ENCODE measurements around the gene PKD2.

DNA sequence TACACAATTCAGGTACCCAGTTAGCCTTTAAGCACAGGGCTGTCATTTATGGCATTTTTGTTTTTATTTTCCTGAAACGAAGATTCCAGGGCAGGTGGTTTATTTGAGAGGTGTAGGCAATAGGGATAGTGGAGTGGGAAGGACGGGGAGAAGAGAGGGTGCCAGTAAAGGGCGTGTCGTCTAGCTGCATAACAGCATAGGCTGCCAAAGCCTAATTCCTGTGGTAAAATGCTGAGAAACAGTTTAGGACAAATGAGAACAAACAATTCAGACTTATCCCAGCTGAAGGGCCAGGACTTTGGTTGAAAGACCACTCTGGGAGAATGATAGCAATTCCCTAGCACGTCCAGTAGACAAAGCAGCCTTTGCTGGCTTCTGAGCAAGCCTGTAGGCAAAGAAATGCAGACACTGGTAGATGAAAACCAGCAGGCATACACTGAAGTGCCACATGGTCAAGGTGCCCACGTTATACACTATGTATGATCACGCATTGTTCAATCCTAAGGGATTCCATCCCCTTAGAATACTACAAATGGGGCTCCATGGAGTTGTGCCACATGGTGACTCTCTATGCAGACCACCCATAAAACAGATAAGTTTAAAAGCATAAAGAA lies 70.6 kb downstream of the PKD2 start:
- TF ChIP-seq, protein P1, sequence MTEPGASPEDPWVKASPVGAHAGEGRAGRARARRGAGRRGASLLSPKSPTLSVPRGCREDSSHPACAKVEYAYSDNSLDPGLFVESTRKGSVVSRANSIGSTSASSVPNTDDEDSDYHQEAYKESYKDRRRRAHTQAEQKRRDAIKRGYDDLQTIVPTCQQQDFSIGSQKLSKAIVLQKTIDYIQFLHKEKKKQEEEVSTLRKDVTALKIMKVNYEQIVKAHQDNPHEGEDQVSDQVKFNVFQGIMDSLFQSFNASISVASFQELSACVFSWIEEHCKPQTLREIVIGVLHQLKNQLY (CRISPR knock-in tag; IDR thresholded peaks at IDR 0.05), result no peak
- TF ChIP-seq SP1 (IDR thresholded peaks at IDR 0.05), result no peak
- TF ChIP-seq SP1 (CRISPR knock-in tag; IDR thresholded peaks at IDR 0.05), result no peak
- no peak for TF ChIP-seq MBD4 (IDR thresholded peaks at IDR 0.05; ENCODE audit: borderline replicate concordance, low read length)
- TF ChIP-seq PRDM10 (CRISPR knock-in tag; IDR thresholded peaks at IDR 0.05; ENCODE audit: low read depth), result no peak
- TF ChIP-seq DZIP1 (CRISPR knock-in tag; IDR thresholded peaks at IDR 0.05), result no peak
- TF ChIP-seq EP300 (IDR thresholded peaks at IDR 0.05; ENCODE audit: low read depth in 2 of 2, low read length in 2 of 2), result no peak
- TF ChIP-seq EP300 (CRISPR knock-in tag; IDR thresholded peaks at IDR 0.05; ENCODE audit: borderline replicate concordance), result no peak
- no peak for TF ChIP-seq ZNF12 (CRISPR knock-in tag; IDR thresholded peaks at IDR 0.05)
- no peak for TF ChIP-seq HOMEZ (CRISPR knock-in tag; IDR thresholded peaks at IDR 0.05; ENCODE audit: low read depth)
- TF ChIP-seq, protein P2, sequence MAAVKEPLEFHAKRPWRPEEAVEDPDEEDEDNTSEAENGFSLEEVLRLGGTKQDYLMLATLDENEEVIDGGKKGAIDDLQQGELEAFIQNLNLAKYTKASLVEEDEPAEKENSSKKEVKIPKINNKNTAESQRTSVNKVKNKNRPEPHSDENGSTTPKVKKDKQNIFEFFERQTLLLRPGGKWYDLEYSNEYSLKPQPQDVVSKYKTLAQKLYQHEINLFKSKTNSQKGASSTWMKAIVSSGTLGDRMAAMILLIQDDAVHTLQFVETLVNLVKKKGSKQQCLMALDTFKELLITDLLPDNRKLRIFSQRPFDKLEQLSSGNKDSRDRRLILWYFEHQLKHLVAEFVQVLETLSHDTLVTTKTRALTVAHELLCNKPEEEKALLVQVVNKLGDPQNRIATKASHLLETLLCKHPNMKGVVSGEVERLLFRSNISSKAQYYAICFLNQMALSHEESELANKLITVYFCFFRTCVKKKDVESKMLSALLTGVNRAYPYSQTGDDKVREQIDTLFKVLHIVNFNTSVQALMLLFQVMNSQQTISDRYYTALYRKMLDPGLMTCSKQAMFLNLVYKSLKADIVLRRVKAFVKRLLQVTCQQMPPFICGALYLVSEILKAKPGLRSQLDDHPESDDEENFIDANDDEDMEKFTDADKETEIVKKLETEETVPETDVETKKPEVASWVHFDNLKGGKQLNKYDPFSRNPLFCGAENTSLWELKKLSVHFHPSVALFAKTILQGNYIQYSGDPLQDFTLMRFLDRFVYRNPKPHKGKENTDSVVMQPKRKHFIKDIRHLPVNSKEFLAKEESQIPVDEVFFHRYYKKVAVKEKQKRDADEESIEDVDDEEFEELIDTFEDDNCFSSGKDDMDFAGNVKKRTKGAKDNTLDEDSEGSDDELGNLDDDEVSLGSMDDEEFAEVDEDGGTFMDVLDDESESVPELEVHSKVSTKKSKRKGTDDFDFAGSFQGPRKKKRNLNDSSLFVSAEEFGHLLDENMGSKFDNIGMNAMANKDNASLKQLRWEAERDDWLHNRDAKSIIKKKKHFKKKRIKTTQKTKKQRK (IDR thresholded peaks at IDR 0.05; ENCODE audit: low read length), result no peak
- no peak for TF ChIP-seq IRX3 (CRISPR knock-in tag; IDR thresholded peaks at IDR 0.05; ENCODE audit: borderline replicate concordance, low read depth)
- TF ChIP-seq SMARCC2 (IDR thresholded peaks at IDR 0.05), result no peak
- no peak for TF ChIP-seq CTCF (CRISPR knock-in tag; IDR thresholded peaks at IDR 0.05)

Data from HepG2 (cell line).